Left ventricle myocardium inferior (tissue), 1 donor: ENCODE results near the gene DDAH1. TPM values are rescaled to one million over a fixed set of nuclear protein-coding genes. Genes with fewer than 3 reads are reported as not detected.

Experiments
- DNase-seq: peaks from one replicate; pipeline ENCODE4 v3.0.0-alpha.2; 2020
- H3K27ac ChIP-seq: fragments of 200-600 bp; replicated peaks from 2 replicates; pipeline ENCODE4 v1.8.0; 2021
- H3K27me3 ChIP-seq: fragments of 200-600 bp; 2 replicates; pipeline ENCODE4 v1.8.0; 2021; ENCODE audit warnings: low read depth
- H3K36me3 ChIP-seq: fragments of 200-600 bp; 2 replicates; pipeline ENCODE4 v1.8.0; 2021
- H3K4me1 ChIP-seq: fragments of 200-600 bp; 2 replicates; pipeline ENCODE4 v1.8.0; 2021
- H3K4me3 ChIP-seq: fragments of 200-600 bp; 2 replicates; pipeline ENCODE4 v1.8.0; 2021; ENCODE audit warnings: mild to moderate bottlenecking, moderate library complexity
- H3K9me3 ChIP-seq: fragments of 200-600 bp; replicated peaks from 2 replicates; pipeline ENCODE4 v1.8.0; 2021
- CTCF ChIP-seq: fragments of 200-600 bp; IDR thresholded peaks from 2 replicates; pipeline ENCODE4 v1.8.0; 2021; ENCODE audit warnings: antibody characterized with exemption, mild to moderate bottlenecking, borderline replicate concordance
- intact Hi-C: fragments of 100-400 bp; cut with micrococcal nuclease; formaldehyde crosslinking; loops from one replicate; pipeline ENCODE4 v1.11.0; 2022
- total RNA-seq: library from RNA; stranded (reverse); fragmentation: NEBNext Ultra II Directional; extraction: Animal tissue kit (Norgen Biotek cat#: 25700); gene quantifications from one replicate; pipeline ENCODE4 v1.2.1, GENCODE V29; 2021
- donor health status: DM: no; HTN: yes; CAD: no; lungs with severe emphysema.

DDAH1 gene
- total RNA-seq, 1 donor from 2014 or later, result 10.1 TPM

- H3K27me3 ChIP-seq, result no peaks in the 10 kb centered on the region
- no peak overlapping the region for H3K27ac ChIP-seq
- no peak for DNase-seq
- H3K4me3 ChIP-seq, result no peak overlapping the region
- intact Hi-C loops, result no loop called here
- peaks cover 45% of the 10 kb centered on the region for H3K4me1 ChIP-seq
- no peak for TF ChIP-seq CTCF
- H3K9me3 ChIP-seq, result no peaks in the 10 kb centered on the region
- H3K36me3 ChIP-seq, result peaks cover 10% of the 10 kb centered on the region
Measured at GRCh38 chr1:85277802-85278201, 187.2 kb downstream of the DDAH1 start.

DNA sequence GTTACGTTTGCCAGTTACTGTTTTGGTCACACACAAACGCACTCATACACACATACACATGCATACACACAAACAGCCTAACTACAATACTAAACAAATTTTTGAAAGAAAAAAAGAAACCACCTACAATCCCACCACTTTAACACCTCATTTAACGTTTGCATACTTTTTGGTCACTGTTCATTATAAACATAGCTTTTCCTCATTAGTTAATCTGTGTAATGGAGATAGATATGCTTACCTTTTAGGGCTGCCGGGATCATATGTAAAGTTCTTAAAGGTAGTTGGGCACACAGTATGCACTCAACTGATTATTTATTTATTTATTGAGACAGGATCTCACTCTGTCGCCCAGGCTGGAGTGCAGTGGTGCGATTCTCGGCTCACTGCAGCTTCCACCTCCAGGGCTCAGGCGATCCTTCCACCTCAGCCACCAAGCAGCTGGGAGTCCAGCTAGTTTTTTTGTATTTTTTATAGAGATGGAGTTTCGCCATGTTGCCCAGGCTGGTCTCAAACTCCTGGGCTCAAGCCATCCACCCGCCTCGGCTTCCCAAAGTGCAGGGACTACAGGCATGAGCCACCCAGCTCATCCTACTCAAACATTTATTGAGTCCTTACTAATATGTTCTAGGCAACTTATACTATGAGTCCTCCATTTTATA, 187.8 kb downstream of the DDAH1 start:
- no peaks in the 10 kb centered on the region for H3K9me3 ChIP-seq
- peaks cover 52% of the 10 kb centered on the region for H3K4me1 ChIP-seq
- no peak for DNase-seq
- H3K36me3 ChIP-seq, result peaks cover 11% of the 10 kb centered on the region
- intact Hi-C loops, result no loop called here
- no peaks in the 10 kb centered on the region for H3K27me3 ChIP-seq
- H3K4me3 ChIP-seq, result peak overlapping the region; percentile 78
- no peak for TF ChIP-seq CTCF
- peak overlapping the region; percentile 93 for H3K27ac ChIP-seq

- peak; percentile 99 for DNase-seq
- intact Hi-C loops, result no loop called here
- Histone ChIP-seq H3K27me3 (no peaks in the 10 kb centered on the region), H3K4me1 (peaks cover 60% of the 10 kb centered on the region), H3K9me3 (no peaks in the 10 kb centered on the region), H3K27ac (peak within 1 kb of the TSS; percentile 93), H3K4me3 (peak within 1 kb of the TSS; percentile 78), H3K36me3 (peaks cover 11% of the 10 kb centered on the region)
- TF ChIP-seq CTCF, result no peak
Measured at GRCh38 chr1:85276215-85276977, 188.6 kb downstream of the DDAH1 start, which contains the start of gene BCL10. Gene BCL10 (minus strand): TSS chr1:85276632. CDS start chr1:85276352, 280 bp downstream.

GRCh38 chr1:85275701-85276214, 189.2 kb downstream of the DDAH1 start:
- peaks cover 62% of the 10 kb centered on the region for H3K4me1 ChIP-seq
- no peak for DNase-seq
- peak overlapping the region; percentile 93 for H3K27ac ChIP-seq
- intact Hi-C loops, result no loop called here
- H3K36me3 ChIP-seq, result peaks cover 15% of the 10 kb centered on the region
- no peaks in the 10 kb centered on the region for H3K27me3 ChIP-seq
- no peak for TF ChIP-seq CTCF
- no peaks in the 10 kb centered on the region for H3K9me3 ChIP-seq
- peak overlapping the region; percentile 78 for H3K4me3 ChIP-seq

DNA sequence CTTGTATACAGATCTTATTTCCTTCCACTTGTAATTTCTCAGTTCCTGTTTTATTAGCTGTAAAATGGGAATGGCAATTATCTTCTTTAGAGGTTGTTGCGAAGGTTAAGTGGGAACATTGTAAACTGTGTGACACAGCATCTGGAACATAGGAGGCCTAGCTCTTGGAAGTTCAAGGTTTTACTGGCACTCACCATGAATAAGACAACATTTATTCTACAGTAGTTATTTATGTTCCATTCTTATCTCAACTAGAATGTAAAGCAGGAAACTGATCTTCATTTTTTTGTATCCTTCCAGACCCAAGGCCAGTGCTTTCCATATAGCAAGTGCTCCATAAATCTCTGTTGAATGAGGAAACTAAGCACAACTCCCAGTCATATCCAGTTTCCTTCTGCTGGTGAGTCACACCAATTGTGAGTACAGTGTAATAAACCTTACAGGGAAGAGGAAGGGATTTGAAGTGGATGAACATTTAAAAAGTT, 189.9 kb downstream of the DDAH1 start:
- peaks cover 23% of the 10 kb centered on the region for H3K36me3 ChIP-seq
- H3K27ac ChIP-seq, result peak overlapping the region; percentile 93
- no peak for DNase-seq
- H3K27me3 ChIP-seq, result no peaks in the 10 kb centered on the region
- peak overlapping the region; percentile 78 for H3K4me3 ChIP-seq
- intact Hi-C loops, result no loop called here
- TF ChIP-seq CTCF, result no peak
- no peaks in the 10 kb centered on the region for H3K9me3 ChIP-seq
- H3K4me1 ChIP-seq, result peaks cover 62% of the 10 kb centered on the region
